ENCODE results near the gene KDELR1.

Gene KDELR1

GRCh38 chr19:48385461-48386087 is 5.8 kb downstream of the KDELR1 start:
- no peak overlapping the region for H3K4me3 ChIP-seq (replicated peaks in 1 of 2; ENCODE audit: low read depth in 2 of 2, low read length in 2 of 2)
- TF ChIP-seq CTCF (IDR thresholded peaks at IDR 0.05; ENCODE audit: low read depth, low read length), result no peak
- no peak for DNase-seq (ENCODE audit: low read depth in 2 of 2)

GRCh38 chr19:48382286-48382685 is 9.1 kb downstream of the KDELR1 start:
- no peak for TF ChIP-seq CTCF (IDR thresholded peaks at IDR 0.05; ENCODE audit: low read depth, low read length)
- DNase-seq (ENCODE audit: low read depth in 2 of 2), result no peak
- H3K4me3 ChIP-seq (replicated peaks in 1 of 2; ENCODE audit: low read depth in 2 of 2, low read length in 2 of 2), result no peak overlapping the region

- H3K4me3 ChIP-seq (replicated peaks in 1 of 2; ENCODE audit: low read depth in 2 of 2, low read length in 2 of 2), result no peak overlapping the region
- DNase-seq (ENCODE audit: low read depth in 2 of 2), result no peak
- TF ChIP-seq CTCF (IDR thresholded peaks at IDR 0.05; ENCODE audit: low read depth, low read length), result no peak
Observed at GRCh38 chr19:48381178-48381950, 10.0 kb downstream of the KDELR1 start.

GRCh38 chr19:48379058-48379457 is 12.3 kb downstream of the KDELR1 start:
- no peak for DNase-seq (ENCODE audit: low read depth in 2 of 2)
- TF ChIP-seq CTCF (IDR thresholded peaks at IDR 0.05; ENCODE audit: low read depth, low read length), result no peak
- no peak overlapping the region for H3K4me3 ChIP-seq (replicated peaks in 1 of 2; ENCODE audit: low read depth in 2 of 2, low read length in 2 of 2)

GRCh38 chr19:48378194-48378570 is 13.2 kb downstream of the KDELR1 start:
- TF ChIP-seq CTCF (IDR thresholded peaks at IDR 0.05; ENCODE audit: low read depth, low read length), result no peak
- no peak overlapping the region for H3K4me3 ChIP-seq (replicated peaks in 1 of 2; ENCODE audit: low read depth in 2 of 2, low read length in 2 of 2)
- DNase-seq (ENCODE audit: low read depth in 2 of 2), result no peak

GRCh38 chr19:48373567-48373966 is 17.8 kb downstream of the KDELR1 start:
- no peak for DNase-seq (ENCODE audit: low read depth in 2 of 2)
- TF ChIP-seq CTCF (IDR thresholded peaks at IDR 0.05; ENCODE audit: low read depth, low read length), result no peak
- H3K4me3 ChIP-seq (replicated peaks in 1 of 2; ENCODE audit: low read depth in 2 of 2, low read length in 2 of 2), result no peak overlapping the region
